SK-N-SH (cell line): ENCODE measurements around the gene ERC2. TPM values are rescaled to one million over a fixed set of nuclear protein-coding genes. Genes with fewer than 3 reads are reported as not detected.

Experiments used
- CTCF ChIA-PET: fragments of 300-600, 350-600 bp; formaldehyde crosslinking; extraction: SDS; loops from one replicate; lab custom pipeline; 2021; lab: Yijun Ruan, JAX
- POLR2A ChIA-PET: fragments of 350-600 bp; sonication (Branson Sonifier 250); formaldehyde crosslinking; extraction: SDS; loops from one replicate; lab custom pipeline; 2020; ENCODE audit warnings: antibody characterized with exemption, inconsistent platforms; lab: Yijun Ruan, JAX
- DNase-seq: peaks from one replicate; pipeline ENCODE4 v3.0.0; 2012
- H2AFZ ChIP-seq: fragments of 200-600 bp; sonication (generic); 2 replicates; pipeline ENCODE4 v1.8.1; 2016; ENCODE audit warnings: antibody characterized with exemption, mild to moderate bottlenecking, low read depth
- H3F3A ChIP-seq: fragments of 200-600 bp; sonication (generic); replicated peaks from 2 replicates; pipeline ENCODE3; 2016; ENCODE audit warnings: antibody characterized with exemption, mild to moderate bottlenecking; ENCODE audit not compliant: insufficient read depth
- H3K27ac ChIP-seq, 2 experiments: fragments of 200-500 bp in 1 of 2; fragments of 200-600 bp in 1 of 2; sonication (Bioruptor generic) in 1 of 2; sonication (generic), shearing (Covaris generic) in 1 of 2; 2 replicates each; pipeline versions ENCODE4 v1.5.1 to v1.6.1; 2014 to 2016; ENCODE audit warnings: low read depth in 2 of 2, inconsistent platforms in 1 of 2, low read length in 1 of 2, mild to moderate bottlenecking in 1 of 2, mixed read lengths in 1 of 2
- H3K27me3 ChIP-seq: fragments of 200-600 bp; sonication (generic), shearing (Covaris generic); 2 replicates; pipeline ENCODE4 v1.6.1; 2016; ENCODE audit warnings: mixed run types; ENCODE audit not compliant: insufficient read depth
- H3K36me3 ChIP-seq, 2 experiments: fragments of 200-500 bp in 1 of 2; fragments of 200-600 bp in 1 of 2; sonication (Bioruptor generic) in 1 of 2; sonication (generic) in 1 of 2; replicated peaks in 1 of 2; 2 replicates each; pipeline versions ENCODE3 to v1.5.1; 2014 to 2016; ENCODE audit warnings: low read length in 1 of 2, mild to moderate bottlenecking in 1 of 2; ENCODE audit not compliant: insufficient read depth in 2 of 2, control insufficient read depth in 1 of 2
- H3K4me1 ChIP-seq, 2 experiments: fragments of 200-500 bp in 1 of 2; fragments of 200-600 bp in 1 of 2; sonication (Bioruptor generic) in 1 of 2; sonication (generic), shearing (Covaris generic) in 1 of 2; 2 replicates each; pipeline versions ENCODE4 v1.5.1 to v1.6.1; 2014 to 2016; ENCODE audit warnings: low read depth in 1 of 2, low read length in 1 of 2, mixed run types in 1 of 2; ENCODE audit not compliant: insufficient read depth in 2 of 2, control insufficient read depth in 1 of 2
- H3K4me2 ChIP-seq: fragments of 200-600 bp; sonication (generic), shearing (Covaris generic); 2 replicates; pipeline ENCODE4 v1.6.1; 2017; ENCODE audit warnings: mixed run types
- H3K4me3 ChIP-seq, 2 experiments: fragments of 200-500 bp in 1 of 2; fragments of 200-600 bp in 1 of 2; sonication (Bioruptor generic) in 1 of 2; sonication (generic), shearing (Covaris generic) in 1 of 2; 2 replicates each; pipeline versions ENCODE4 v1.5.1 to v1.8.1; 2014 to 2016; ENCODE audit warnings: low read depth in 2 of 2, inconsistent platforms in 1 of 2, low read length in 1 of 2, mild to moderate bottlenecking in 1 of 2, mixed read lengths in 1 of 2, moderate library complexity in 1 of 2
- H3K79me2 ChIP-seq: fragments of 200-600 bp; sonication (generic); 2 replicates; pipeline ENCODE4 v1.8.1; 2017; ENCODE audit warnings: mild to moderate bottlenecking; ENCODE audit not compliant: insufficient read depth
- H3K9ac ChIP-seq: fragments of 200-600 bp; sonication (generic); 2 replicates; pipeline ENCODE4 v1.6.1; 2017; ENCODE audit warnings: mixed run types
- H3K9me2 ChIP-seq: fragments of 200-600 bp; sonication (generic); 2 replicates; pipeline ENCODE4 v1.6.1; 2017; ENCODE audit warnings: mixed run types
- H3K9me3 ChIP-seq: fragments of 200-600 bp; sonication (generic); 2 replicates; pipeline ENCODE4 v1.6.1; 2017; ENCODE audit warnings: mixed run types, mild to moderate bottlenecking, moderate library complexity
- H4K20me1 ChIP-seq: fragments of 200-600 bp; sonication (generic); 2 replicates; pipeline ENCODE4 v1.6.1; 2017; ENCODE audit warnings: mild to moderate bottlenecking, mixed run types; ENCODE audit not compliant: insufficient read depth
- ELF1 ChIP-seq: IDR thresholded peaks from 2 replicates; pipeline ENCODE4 v1.4.0; 2012
- FOSL2 ChIP-seq: IDR thresholded peaks from 2 replicates; pipeline ENCODE4 v1.4.0; 2012; ENCODE audit warnings: low read depth, mild to moderate bottlenecking, moderate library complexity, borderline replicate concordance
- FOXJ3 ChIP-seq: sonication (generic); formaldehyde crosslinking; IDR thresholded peaks from 2 replicates; pipeline ENCODE4 v1.5.1; 2020; ENCODE audit warnings: mild to moderate bottlenecking, missing genetic modification reagents
- FOXM1 ChIP-seq: IDR thresholded peaks from 2 replicates; pipeline ENCODE4 v1.4.0; 2012; ENCODE audit warnings: low read depth, mild to moderate bottlenecking
- GATA2 ChIP-seq: sonication (generic); formaldehyde crosslinking; IDR thresholded peaks from 2 replicates; pipeline ENCODE4 v1.5.0; 2020; ENCODE audit warnings: mild to moderate bottlenecking, missing genetic modification reagents
- MXI1 ChIP-seq: IDR thresholded peaks from 2 replicates; pipeline ENCODE4 v1.6.1; 2012; ENCODE audit warnings: mild to moderate bottlenecking, low read depth, low read length, improper control_type of control experiment
- NRF1 ChIP-seq: IDR thresholded peaks from 2 replicates; pipeline ENCODE4 v1.6.1; 2012; ENCODE audit warnings: low read depth, mild to moderate bottlenecking, low read length
- PBX3 ChIP-seq: IDR thresholded peaks from 2 replicates; pipeline ENCODE4; 2012
- REST ChIP-seq: IDR thresholded peaks from 2 replicates; pipeline ENCODE4 v1.6.1; 2012; ENCODE audit warnings: mild to moderate bottlenecking, low read depth, low read length, moderate library complexity
- RXRA ChIP-seq: IDR thresholded peaks from 2 replicates; pipeline ENCODE4 v1.4.0; 2012; ENCODE audit warnings: low read depth, mild to moderate bottlenecking, borderline replicate concordance
- TAF1 ChIP-seq: IDR thresholded peaks from 2 replicates; pipeline ENCODE4 v1.6.1; 2012; ENCODE audit warnings: low read depth, mild to moderate bottlenecking, low read length, moderate library complexity, borderline replicate concordance
- TEAD4 ChIP-seq: IDR thresholded peaks from 2 replicates; pipeline ENCODE4 v1.4.0; 2012; ENCODE audit warnings: mild to moderate bottlenecking, borderline replicate concordance; ENCODE audit not compliant: insufficient read depth
- WGBS: methylation state at CpG from one replicate; pipeline ENCODE4 v1.1.6; 2017; ENCODE audit warnings: low lambda C conversion rate; 5-methylcytosine and 5-hydroxymethylcytosine counted together
- polyA plus RNA-seq, 3 experiments: library from polyadenylated mRNA; depleted of rRNA; stranded (reverse); fragments of >200 nt; gene quantifications; 2 replicates each; pipeline ENCODE4 v1.2.3, GENCODE V29; 2012

Gene ERC2
- polyA plus RNA-seq, 1 of the 3 experiments (the other 2 are of a cell fraction), result 1.6 TPM

DNA sequence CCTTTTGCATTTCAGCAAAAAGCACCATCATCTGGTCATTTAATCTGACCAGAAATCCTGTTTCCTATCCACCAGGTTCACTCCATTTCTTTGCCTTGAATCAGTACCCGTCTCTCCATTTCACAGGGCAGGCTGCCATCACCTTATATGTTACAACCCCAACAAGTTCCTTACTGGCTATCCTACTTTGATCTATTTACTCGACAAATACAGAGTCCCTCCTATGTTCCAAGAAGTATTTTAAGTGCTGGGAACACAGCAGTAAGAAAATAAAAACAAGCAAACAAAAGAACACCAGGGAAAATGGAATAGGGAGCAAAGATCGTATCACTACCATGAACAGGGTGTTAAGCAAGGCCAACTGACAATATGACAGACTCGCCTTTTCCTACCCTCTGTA is 685.9 kb downstream of the ERC2 start:
- no peak for TF ChIP-seq PBX3
- no peak for TF ChIP-seq RXRA
- 47% methylated on average over 4 of the region's 4 CpGs for WGBS
- no peak overlapping the region for H2AFZ ChIP-seq
- H3K4me2 ChIP-seq, result no peak overlapping the region
- H3K36me3 ChIP-seq, result no peaks in the 10 kb centered on the region
- no peak overlapping the region for H3K27ac ChIP-seq
- H3F3A ChIP-seq, result no peaks in the 10 kb centered on the region
- H3K9ac ChIP-seq, result no peak overlapping the region
- H3K4me1 ChIP-seq, result no peaks in the 10 kb centered on the region
- ChIA-PET POLR2A (no interaction called here), CTCF (no interaction called here)
- H3K4me3 ChIP-seq, result no peak overlapping the region
- H4K20me1 ChIP-seq, result no peaks in the 10 kb centered on the region
- H3K27me3 ChIP-seq, result no peaks in the 10 kb centered on the region
- H3K9me2 ChIP-seq, result no peaks in the 10 kb centered on the region; the same call in 1 of the 2 replicates
- H3K79me2 ChIP-seq, result no peaks in the 10 kb centered on the region
- DNase-seq, result no peak
- no peaks in the 10 kb centered on the region for H3K9me3 ChIP-seq

GRCh38 chr3:55780913-55781312 is 687.4 kb downstream of the ERC2 start:
- H2AFZ ChIP-seq, result no peak overlapping the region
- no peaks in the 10 kb centered on the region for H3K36me3 ChIP-seq
- H3K9me2 ChIP-seq, result no peaks in the 10 kb centered on the region; the same call in 1 of the 2 replicates
- no peak overlapping the region for H3K27ac ChIP-seq
- no peak for DNase-seq
- no peak overlapping the region for H3K4me3 ChIP-seq
- H3F3A ChIP-seq, result no peaks in the 10 kb centered on the region
- ChIA-PET CTCF (no interaction called here), POLR2A (no interaction called here)
- no peaks in the 10 kb centered on the region for H3K4me1 ChIP-seq
- H3K27me3 ChIP-seq, result no peaks in the 10 kb centered on the region
- WGBS, result 55% methylated on average over 4 of the region's 4 CpGs
- no peak overlapping the region for H3K9ac ChIP-seq
- no peaks in the 10 kb centered on the region for H3K9me3 ChIP-seq
- no peak overlapping the region for H3K4me2 ChIP-seq
- no peaks in the 10 kb centered on the region for H4K20me1 ChIP-seq
- no peaks in the 10 kb centered on the region for H3K79me2 ChIP-seq
- TF ChIP-seq NRF1, result no peak
- no peak for TF ChIP-seq FOXM1
- TF ChIP-seq ELF1, result no peak
- no peak for TF ChIP-seq GATA2 (CRISPR knock-in tag)
- no peak for TF ChIP-seq MXI1
- TF ChIP-seq RXRA, result no peak
- no peak for TF ChIP-seq REST
- no peak for TF ChIP-seq FOXJ3 (CRISPR knock-in tag)
- no peak for TF ChIP-seq TAF1
- no peak for TF ChIP-seq FOSL2
- TF ChIP-seq TEAD4, result no peak
- TF ChIP-seq, all 33 proteins: peak for 0
